HG03354 (cell line): ENCODE data around the gene KIF11.
"Not testable (repeated sequence)": the region's sequence is repeated elsewhere in the genome, so short reads cannot be mapped to it uniquely, and the experiment has no call there.

Experiments
- ATAC-seq: cut with Tn5 transposase; IDR thresholded peaks from one replicate; pipeline ENCODE4 v1.9.1; 2021; ENCODE audit warnings: mild to moderate bottlenecking; ENCODE audit not compliant: unreplicated experiment, poor library complexity, severe bottlenecking

The KIF11 gene

DNA sequence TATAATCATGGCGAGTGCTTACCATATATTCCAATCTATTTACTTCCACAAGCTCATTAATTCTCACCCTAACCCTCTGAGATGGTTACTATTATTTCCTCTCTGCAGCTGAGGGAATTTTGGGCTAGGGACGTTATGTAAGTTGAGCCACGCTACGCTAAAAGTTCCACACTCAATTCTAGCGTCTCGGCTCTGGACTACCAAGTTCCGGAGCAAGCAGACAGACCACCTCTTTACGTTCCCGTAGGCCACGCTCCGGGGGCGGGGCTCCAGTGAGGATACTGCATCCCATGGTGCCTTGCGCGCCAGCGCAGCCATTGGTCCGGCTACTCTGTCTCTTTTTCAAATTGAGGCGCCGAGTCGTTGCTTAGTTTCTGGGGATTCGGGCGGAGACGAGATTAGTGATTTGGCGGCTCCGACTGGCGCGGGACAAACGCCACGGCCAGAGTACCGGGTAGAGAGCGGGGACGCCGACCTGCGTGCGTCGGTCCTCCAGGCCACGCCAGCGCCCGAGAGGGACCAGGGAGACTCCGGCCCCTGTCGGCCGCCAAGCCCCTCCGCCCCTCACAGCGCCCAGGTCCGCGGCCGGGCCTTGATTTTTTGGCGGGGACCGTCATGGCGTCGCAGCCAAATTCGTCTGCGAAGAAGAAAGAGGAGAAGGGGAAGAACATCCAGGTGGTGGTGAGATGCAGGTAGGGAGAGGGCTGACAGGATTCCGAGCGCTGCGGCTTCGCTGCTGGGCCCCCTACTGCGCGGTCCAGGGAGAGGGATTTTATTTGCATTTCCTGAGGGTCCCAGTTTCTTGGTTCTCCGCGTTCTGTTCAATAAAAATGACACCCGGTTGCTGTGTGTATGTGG, at the start of gene KIF11:
Gene KIF11 (plus strand): TSS at position 370 of the 858 bp plus-strand sequence. CDS start 246 bp downstream, at position 616.
- ATAC-seq = peak; percentile 83

- ATAC-seq = no peak
These were observed 48.6 kb upstream of the KIF11 start for GRCh38 chr10:92544296-92544695.

GRCh38 chr10:92545556-92545955, 47.4 kb upstream of the KIF11 start:
- no peak for ATAC-seq

DNA sequence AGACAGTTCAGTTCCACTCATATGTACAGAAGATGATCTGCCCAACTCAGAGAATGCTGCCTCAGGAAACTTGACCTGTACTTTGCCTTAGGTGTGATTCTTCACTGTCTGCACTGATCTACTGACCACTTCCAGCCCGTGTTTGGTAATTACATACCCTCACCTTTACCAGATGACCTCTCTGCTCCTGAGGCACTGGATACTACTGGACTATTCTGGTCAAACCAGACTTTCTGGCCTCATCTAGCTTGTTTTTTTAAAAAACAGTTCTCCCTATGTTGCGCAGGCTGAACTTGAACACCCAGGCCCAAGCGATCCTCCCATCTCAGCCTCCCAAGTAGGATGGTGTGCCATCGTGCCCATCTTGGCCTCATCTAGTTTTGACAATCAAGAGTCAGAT, 45.3 kb upstream of the KIF11 start:
- ATAC-seq = no peak

DNA sequence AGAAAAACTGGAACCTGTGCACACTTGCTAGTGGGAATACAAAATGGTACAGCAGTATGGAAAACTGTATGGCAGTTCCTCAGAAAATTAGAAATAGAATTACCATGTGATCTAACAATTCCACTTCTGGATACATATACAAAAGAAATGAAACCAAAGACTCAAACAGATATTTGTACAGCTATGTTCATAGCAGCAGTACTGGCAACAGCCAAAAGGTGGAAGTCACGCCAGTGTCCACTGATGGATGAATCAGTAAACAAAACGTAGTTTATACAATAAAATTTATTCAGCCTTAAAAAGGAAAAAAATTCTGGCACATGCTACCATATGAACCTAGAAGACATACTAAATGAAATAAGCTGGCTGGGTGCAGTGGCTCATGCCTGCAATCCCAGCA, 42.0 kb upstream of the KIF11 start:
- ATAC-seq = no peak

DNA sequence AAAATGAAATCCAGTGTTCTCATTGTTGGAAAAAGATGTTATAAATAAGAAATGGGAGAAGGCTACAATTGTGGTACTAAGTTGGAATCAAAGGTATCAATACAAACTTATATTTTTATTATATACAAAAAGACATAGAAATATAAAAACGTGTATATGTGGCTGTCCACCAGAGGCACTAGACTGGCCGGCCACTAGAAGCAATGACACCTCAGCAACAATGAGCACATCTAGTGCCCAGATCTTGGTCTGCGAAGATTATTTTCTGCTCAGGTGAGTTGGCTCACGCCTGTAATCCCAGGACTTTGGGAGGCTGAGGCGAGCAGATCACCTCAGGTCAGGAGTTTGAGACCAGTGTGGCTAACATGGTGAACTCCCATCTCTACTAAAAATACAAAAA, 40.6 kb upstream of the KIF11 start:
- ATAC-seq = no peak

DNA sequence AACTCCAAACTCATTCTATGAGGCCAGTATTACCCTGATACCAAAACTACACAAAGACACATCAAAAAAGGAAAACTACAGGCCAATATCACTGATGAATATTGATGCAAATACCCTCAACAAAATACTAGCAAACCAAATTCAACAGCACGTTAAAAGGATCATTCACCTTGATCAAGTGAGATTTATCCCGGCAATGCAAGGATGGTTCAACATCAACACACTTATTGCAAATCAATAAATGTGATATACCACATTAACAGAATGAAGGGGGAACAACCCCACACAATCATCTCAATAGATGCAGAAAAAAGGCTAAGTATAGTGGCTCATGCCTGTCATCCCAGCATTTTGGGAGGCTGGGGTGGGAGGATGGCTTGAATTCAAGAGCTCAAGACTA, 39.0 kb upstream of the KIF11 start:
- ATAC-seq = no peak

GRCh38 chr10:92559046-92559445, 33.9 kb upstream of the KIF11 start:
- no peak for ATAC-seq

DNA sequence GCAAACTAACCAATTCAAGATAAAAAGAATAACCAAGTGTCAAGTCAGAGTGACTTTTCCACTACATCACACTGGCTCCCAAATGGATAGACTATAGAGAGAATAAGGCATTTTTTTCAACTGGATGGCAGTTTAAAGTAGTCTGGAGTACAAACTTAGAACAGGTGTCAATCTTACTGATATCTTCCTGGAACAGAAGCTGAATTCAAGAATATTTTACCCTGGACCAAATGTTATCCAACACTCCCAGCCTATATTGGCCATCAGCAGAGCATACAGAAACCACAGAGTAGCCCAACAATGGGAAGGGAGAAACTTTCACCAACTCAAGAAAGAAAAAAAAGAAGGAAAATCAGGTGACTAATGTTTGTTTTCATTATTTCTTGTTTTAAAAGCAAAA, 30.5 kb upstream of the KIF11 start:
- no peak for ATAC-seq

GRCh38 chr10:92567952-92568600, 24.9 kb upstream of the KIF11 start:
- ATAC-seq = no peak

DNA sequence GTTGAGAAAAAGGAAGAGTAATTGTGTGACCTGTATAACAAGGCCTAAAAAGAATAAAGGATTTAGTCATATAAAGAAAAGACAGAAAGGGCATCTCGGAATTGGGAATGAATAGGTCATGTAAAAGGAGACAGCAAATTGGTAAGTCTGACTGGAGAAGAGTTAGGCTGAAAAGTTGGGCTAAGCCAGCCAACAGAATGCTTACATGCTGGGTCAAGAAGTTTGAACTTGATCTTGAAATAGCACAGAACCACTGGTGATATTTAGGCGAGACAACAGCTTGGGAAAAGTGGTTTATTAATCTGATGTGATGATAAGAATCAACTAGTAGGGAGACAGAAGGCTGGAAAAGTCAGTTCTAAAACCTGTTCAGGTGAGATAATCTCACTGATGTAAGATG, 23.9 kb upstream of the KIF11 start:
- ATAC-seq = no peak

DNA sequence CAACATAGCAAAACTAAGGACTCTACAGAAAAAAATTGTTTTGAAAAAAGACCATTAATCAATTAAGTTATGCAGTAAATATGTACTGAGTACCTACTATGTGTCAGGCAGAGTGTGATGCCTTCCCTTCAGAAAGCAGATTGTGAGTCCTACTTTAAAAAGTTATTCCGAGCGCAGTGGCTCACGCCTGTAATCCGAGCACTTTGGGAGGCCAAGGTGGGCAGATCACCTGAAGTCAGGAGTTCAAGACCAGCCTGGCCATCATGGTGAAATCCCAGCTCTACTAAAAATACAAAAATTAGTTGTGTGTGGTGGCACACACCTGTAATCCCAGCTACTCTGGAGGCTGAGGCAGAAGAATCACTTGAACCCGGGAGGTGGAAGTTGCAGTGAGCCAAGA, 23.3 kb upstream of the KIF11 start:
- ATAC-seq = not testable (repeated sequence)

DNA sequence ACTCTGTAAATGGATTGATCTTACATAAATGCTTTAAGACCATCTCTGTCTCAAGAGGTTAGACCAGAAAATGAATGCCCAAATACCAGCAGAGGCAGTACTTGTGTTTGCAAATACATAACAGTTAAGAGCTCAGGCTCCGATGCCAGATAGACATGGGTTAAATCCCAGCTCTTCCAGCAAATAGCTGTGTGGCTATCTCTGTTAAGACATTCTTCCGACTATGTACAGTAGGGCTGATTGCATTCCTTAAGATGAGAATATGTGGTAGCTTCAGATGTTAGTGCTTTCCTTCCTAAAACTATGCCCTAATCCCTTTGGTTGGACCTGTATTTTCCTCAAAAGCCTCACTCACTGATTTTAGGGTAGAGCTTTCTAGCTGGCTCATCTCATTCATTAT, 21.3 kb upstream of the KIF11 start:
- ATAC-seq = no peak

GRCh38 chr10:92572362-92573090, 20.4 kb upstream of the KIF11 start:
- ATAC-seq = no peak

DNA sequence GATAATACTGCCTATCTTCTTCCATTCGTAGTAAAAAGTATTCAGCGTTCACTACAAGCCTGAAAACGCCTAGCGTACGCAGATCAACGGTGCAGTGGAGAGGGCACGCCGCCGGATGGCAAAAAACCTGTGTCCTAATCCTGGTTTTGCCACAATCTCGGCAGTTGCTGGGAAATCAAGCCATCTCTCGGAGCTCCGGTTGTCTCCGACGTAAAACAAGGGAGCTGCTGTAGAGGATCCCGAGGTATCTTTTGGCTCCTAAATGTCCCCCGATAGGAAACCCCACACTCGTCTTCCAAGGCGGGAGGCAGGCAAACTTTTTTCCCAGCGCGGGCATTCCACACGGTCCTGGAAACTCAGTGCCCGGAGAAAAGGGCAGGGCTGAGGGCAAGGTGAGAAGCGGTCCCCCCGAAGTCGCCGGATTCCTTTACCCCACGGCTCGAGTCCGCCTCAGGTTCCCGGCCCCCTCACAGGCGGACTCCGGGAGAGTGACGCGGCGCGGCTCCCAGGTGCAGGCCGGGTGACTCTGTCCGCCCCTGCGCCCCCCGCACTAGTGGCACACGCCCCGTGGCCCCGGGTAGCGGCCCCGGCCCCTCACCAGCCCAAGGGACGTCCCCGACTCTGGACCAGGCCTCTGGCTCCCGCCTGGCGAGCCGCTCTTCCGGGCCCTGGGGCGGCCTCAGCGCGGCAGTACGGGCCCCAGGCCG, 19.7 kb upstream of the KIF11 start:
- ATAC-seq = no peak

DNA sequence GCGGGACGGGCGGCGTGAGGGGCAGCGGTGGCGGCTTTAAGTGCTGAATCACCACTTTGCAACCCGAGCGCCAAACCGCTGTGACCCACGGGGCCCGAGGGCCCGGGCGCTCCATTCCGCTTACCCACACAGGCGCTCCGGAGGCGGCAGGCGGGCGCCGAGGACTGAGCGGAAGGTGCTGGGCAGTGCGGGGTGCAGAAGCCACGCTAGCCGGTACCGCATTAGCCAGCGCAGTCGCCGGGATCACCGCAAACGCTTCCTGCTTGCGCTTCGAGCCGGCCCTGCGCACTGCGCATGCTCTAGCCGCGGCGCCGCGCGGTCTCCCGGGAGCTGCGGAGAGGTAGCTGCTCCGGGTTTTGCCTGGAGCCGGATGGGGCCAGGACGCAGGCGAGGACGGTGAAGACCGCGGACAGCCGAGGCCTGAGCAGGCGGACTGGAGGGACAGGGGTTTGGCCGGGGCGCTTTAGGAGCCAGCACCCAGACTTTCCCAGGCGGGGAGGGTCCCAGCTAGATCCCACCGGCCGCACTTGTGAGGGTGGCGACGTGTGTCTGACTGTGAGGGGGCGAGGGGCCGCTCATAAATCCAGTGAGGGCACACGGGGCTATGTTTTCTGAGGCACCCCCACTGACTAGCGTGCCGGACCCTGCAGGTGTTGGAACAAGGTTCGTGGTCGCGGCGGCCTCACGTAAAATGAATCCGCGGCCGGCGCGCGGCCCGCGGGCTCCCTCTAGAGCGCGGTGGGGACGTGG, 19.0 kb upstream of the KIF11 start, which contains the start of gene IDE:
Gene IDE (minus strand): TSS at position 296 of the 750 bp plus-strand sequence. CDS start 74 bp downstream, at position 222.
- peak; percentile 74 for ATAC-seq

GRCh38 chr10:92574548-92575261, 18.2 kb upstream of the KIF11 start:
- peak; percentile 24 for ATAC-seq

- ATAC-seq = no peak
These were observed 17.0 kb upstream of the KIF11 start for GRCh38 chr10:92575961-92576360.

GRCh38 chr10:92582347-92582746, 10.6 kb upstream of the KIF11 start:
- not testable (repeated sequence) for ATAC-seq
